ENCODE results near the gene TBC1D2B.

Gene TBC1D2B

GRCh38 chr15:78052001-78052401 lies 25.5 kb downstream of the TBC1D2B start:
- DNase-seq, result no peak

GRCh38 chr15:78051596-78051995 lies 25.9 kb downstream of the TBC1D2B start:
- no peak for DNase-seq

GRCh38 chr15:78050826-78051225 lies 26.7 kb downstream of the TBC1D2B start:
- no peak for DNase-seq

GRCh38 chr15:78050441-78050809 lies 27.1 kb downstream of the TBC1D2B start:
- no peak for DNase-seq

GRCh38 chr15:78049691-78050440 lies 27.6 kb downstream of the TBC1D2B start:
- no peak for DNase-seq

GRCh38 chr15:78048628-78048920 lies 28.9 kb downstream of the TBC1D2B start:
- no peak for DNase-seq

GRCh38 chr15:78047761-78048627 lies 29.5 kb downstream of the TBC1D2B start:
- DNase-seq, result no peak

GRCh38 chr15:78046796-78047341 lies 30.6 kb downstream of the TBC1D2B start:
- DNase-seq, result no peak

GRCh38 chr15:78045189-78045588 lies 32.3 kb downstream of the TBC1D2B start:
- no peak for DNase-seq

GRCh38 chr15:78044407-78045155 lies 32.9 kb downstream of the TBC1D2B start:
- DNase-seq, result no peak

- no peak for DNase-seq
Measured at GRCh38 chr15:78041946-78042345, 35.6 kb downstream of the TBC1D2B start.

- DNase-seq, result no peak
Measured at GRCh38 chr15:78040653-78041244, 36.8 kb downstream of the TBC1D2B start.

GRCh38 chr15:78038585-78039247 lies 38.8 kb downstream of the TBC1D2B start:
- no peak for DNase-seq

- DNase-seq, result no peak
Measured at GRCh38 chr15:78037779-78038305, 39.7 kb downstream of the TBC1D2B start.

- DNase-seq, result no peak
Measured at GRCh38 chr15:78037328-78037727, 40.2 kb downstream of the TBC1D2B start.

- DNase-seq, result no peak
Measured at GRCh38 chr15:78035861-78036476, 41.5 kb downstream of the TBC1D2B start.

- DNase-seq, result no peak
Measured at GRCh38 chr15:78035321-78035751, 42.2 kb downstream of the TBC1D2B start.

- DNase-seq, result no peak
Measured at GRCh38 chr15:78034495-78035191, 42.9 kb downstream of the TBC1D2B start.

- DNase-seq, result peak; percentile 49
Measured at GRCh38 chr15:78033864-78034263, 43.6 kb downstream of the TBC1D2B start.

- no peak for DNase-seq
Measured at GRCh38 chr15:78032671-78033070, 44.8 kb downstream of the TBC1D2B start.

- DNase-seq, result no peak
Measured at GRCh38 chr15:78024883-78025282, 52.6 kb downstream of the TBC1D2B start.

Measured in NCI-H1436 treated with DMSO at 0.1 percent for 48 hours (cell line).